HEK293 (cell line): ENCODE results near the gene OR2F2.

Experiments used
- CTCF ChIP-seq: fragments of 450-650 bp; formaldehyde crosslinking; IDR thresholded peaks from 2 replicates; pipeline ENCODE4 v1.5.1; 2016; ENCODE audit warnings: missing biosample characterization, missing genetic modification characterization
- RBAK ChIP-seq: fragments of 450-650 bp; formaldehyde crosslinking; IDR thresholded peaks from 2 replicates; pipeline ENCODE4 v1.5.1; 2016; ENCODE audit warnings: missing biosample characterization, missing genetic modification characterization
- ZNF274 ChIP-seq, 2 experiments: fragments of 200-500 bp in 1 of 2; fragments of 450-650 bp in 1 of 2; sonication (Bioruptor generic) in 1 of 2; formaldehyde crosslinking in 1 of 2; IDR thresholded peaks; 2 replicates each; pipeline versions ENCODE4 v1.5.1 to v1.6.1; 2014 to 2016; ENCODE audit warnings: borderline replicate concordance in 1 of 2, inconsistent platforms in 1 of 2, low read length in 1 of 2, missing biosample characterization in 1 of 2, missing genetic modification characterization in 1 of 2
- ZNF776 ChIP-seq: fragments of 450-650 bp; formaldehyde crosslinking; IDR thresholded peaks from 2 replicates; pipeline ENCODE4 v1.5.0; 2017; ENCODE audit warnings: missing biosample characterization, missing genetic modification characterization, borderline replicate concordance
- TF ChIP-seq, protein P1 (sequence below): IDR thresholded peaks from 2 replicates; pipeline ENCODE4 v1.6.1; 2011; ENCODE audit warnings: mild to moderate bottlenecking, low read depth, low read length, borderline replicate concordance

DNA sequence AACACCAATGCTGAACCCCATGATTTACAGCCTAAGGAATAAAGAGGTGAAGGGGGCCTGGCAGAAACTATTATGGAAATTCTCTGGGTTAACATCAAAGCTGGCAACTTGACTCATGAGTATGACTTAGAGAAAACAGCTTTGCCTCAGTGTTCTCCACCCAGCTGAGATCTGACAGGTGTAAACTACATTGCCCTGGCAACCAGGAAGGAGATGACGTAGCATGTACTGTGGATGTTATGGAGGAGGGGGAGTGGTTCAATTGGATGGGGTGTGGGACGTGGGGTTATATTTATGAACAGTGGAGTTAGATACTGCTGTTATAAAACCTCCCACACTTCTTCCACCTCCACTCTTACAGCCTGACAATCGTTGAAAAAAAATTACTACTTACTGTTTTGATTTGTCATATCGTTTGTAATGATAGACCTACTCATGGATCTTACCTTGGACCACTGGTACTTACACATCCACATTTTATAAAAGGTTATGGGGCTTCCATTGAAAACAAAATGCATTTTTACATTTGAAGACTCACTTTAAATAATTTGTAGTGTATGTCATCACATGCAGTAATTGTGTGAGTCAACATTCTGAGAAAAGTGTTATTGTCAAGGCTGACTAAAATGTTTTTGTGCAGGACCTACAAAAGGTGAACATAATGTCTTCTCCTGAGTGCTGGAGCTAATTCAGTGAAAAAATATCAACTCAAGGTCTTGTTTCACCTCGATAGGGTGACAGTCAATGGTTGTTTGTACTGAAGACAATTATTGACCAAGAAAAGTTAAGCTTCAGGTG, 26.0 kb downstream of the OR2F2 start:
- TF ChIP-seq ZNF274 (IDR thresholded peaks at IDR 0.05; ENCODE audit: low read length) (no peak), ZNF274 (tag by site-specific recombination; IDR thresholded peaks at IDR 0.05; ENCODE audit: borderline replicate concordance) (no peak), CTCF (tag by site-specific recombination) (no peak), ZNF776 (no peak), RBAK (tag by site-specific recombination) (no peak)
- TF ChIP-seq, protein P1, sequence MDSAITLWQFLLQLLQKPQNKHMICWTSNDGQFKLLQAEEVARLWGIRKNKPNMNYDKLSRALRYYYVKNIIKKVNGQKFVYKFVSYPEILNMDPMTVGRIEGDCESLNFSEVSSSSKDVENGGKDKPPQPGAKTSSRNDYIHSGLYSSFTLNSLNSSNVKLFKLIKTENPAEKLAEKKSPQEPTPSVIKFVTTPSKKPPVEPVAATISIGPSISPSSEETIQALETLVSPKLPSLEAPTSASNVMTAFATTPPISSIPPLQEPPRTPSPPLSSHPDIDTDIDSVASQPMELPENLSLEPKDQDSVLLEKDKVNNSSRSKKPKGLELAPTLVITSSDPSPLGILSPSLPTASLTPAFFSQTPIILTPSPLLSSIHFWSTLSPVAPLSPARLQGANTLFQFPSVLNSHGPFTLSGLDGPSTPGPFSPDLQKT, result no peak
